Caco-2 (cell line): ENCODE data around the gene SEC31A. TPM values are rescaled to one million over a fixed set of nuclear protein-coding genes. Genes with fewer than 3 reads are reported as not detected.
"Not testable (repeated sequence)": the region's sequence is repeated elsewhere in the genome, so short reads cannot be mapped to it uniquely, and the experiment has no call there.

Experiments used
- BruUV-seq: library from RNA; stranded (reverse); fragments of 400-500 nt; replicated peaks from 2 replicates; lab custom pipeline; 2021; lab: Mats Ljungman, UMichigan
- CTCF ChIA-PET: fragments of 300-600 bp; sonication (Branson Sonifier 250); formaldehyde crosslinking; loops from one replicate; lab custom pipeline; 2022; ENCODE audit warnings: antibody characterized with exemption; lab: Charles Lee
- POLR2A ChIA-PET: fragments of 300-600 bp; sonication (Branson Sonifier 250); formaldehyde crosslinking; loops from one replicate; lab custom pipeline; 2022; ENCODE audit warnings: antibody characterized with exemption; lab: Charles Lee
- DNase-seq, 2 experiments: peaks; one replicate each; pipeline versions ENCODE4 v3.0.0 to v3.0.0-alpha.2; 2020 to 2022
- H3K27me3 ChIP-seq: replicated peaks from 2 replicates; pipeline ENCODE4 v1.6.0; 2011; ENCODE audit warnings: low read length; ENCODE audit not compliant: control insufficient read depth, insufficient read depth
- H3K36me3 ChIP-seq: 2 replicates; pipeline ENCODE4 v1.5.1; 2011; ENCODE audit warnings: low read length; ENCODE audit not compliant: control insufficient read depth, insufficient read depth
- H3K4me1 ChIP-seq: fragments of 250-450 bp; sonication (Bioruptor Pico); 2 replicates; pipeline ENCODE4 v1.5.1; 2020; ENCODE audit warnings: mild to moderate bottlenecking
- H3K4me3 ChIP-seq: 2 replicates; pipeline ENCODE4 v1.5.1; 2011; ENCODE audit warnings: low read depth, mild to moderate bottlenecking, control low read depth, low read length
- H3K9me3 ChIP-seq: fragments of 250-450 bp; sonication (Bioruptor Pico); 2 replicates; pipeline ENCODE4 v1.5.1; 2020; ENCODE audit warnings: mild to moderate bottlenecking, moderate library complexity
- H3K27ac Mint-ChIP-seq: one replicate; pipeline ENCODE4 v1.8.0; 2022; ENCODE audit warnings: mixed read lengths; ENCODE audit not compliant: unreplicated experiment
- H3K27me3 Mint-ChIP-seq: one replicate; pipeline ENCODE4 v1.8.0; 2022; ENCODE audit warnings: mixed read lengths; ENCODE audit not compliant: insufficient read depth, unreplicated experiment
- H3K36me3 Mint-ChIP-seq: one replicate; pipeline ENCODE4 v1.8.0; 2022; ENCODE audit warnings: mild to moderate bottlenecking, mixed read lengths; ENCODE audit not compliant: insufficient read depth, unreplicated experiment
- H3K4me1 Mint-ChIP-seq: one replicate; pipeline ENCODE4 v1.8.0; 2022; ENCODE audit warnings: low read depth, mixed read lengths; ENCODE audit not compliant: unreplicated experiment
- H3K4me3 Mint-ChIP-seq: one replicate; pipeline ENCODE4 v1.8.0; 2022; ENCODE audit warnings: mild to moderate bottlenecking, moderate library complexity, mixed read lengths; ENCODE audit not compliant: unreplicated experiment
- H3K9me3 Mint-ChIP-seq: one replicate; pipeline ENCODE4 v1.8.0; 2022; ENCODE audit warnings: mixed read lengths; ENCODE audit not compliant: unreplicated experiment
- CTCF ChIP-seq, 2 experiments: fragments of 200-600 bp in 1 of 2; IDR thresholded peaks; 1 replicate in 1 of 2; 2 replicates in 1 of 2; pipeline versions ENCODE4 v1.5.1 to v1.8.0; 2011 to 2022; ENCODE audit warnings: antibody characterized with exemption in 1 of 2, control low read depth in 1 of 2, inconsistent platforms in 1 of 2, low read depth in 1 of 2, low read length in 1 of 2, mild to moderate bottlenecking in 1 of 2, moderate library complexity in 1 of 2; ENCODE audit not compliant: insufficient read depth in 1 of 2, severe bottlenecking in 1 of 2, unreplicated experiment in 1 of 2
- intact Hi-C: fragments of 100-400 bp; cut with micrococcal nuclease; formaldehyde crosslinking; loops from one replicate; pipeline ENCODE4 v1.10.0; 2022; ENCODE audit not compliant: unreplicated experiment
- total RNA-seq: library from RNA; stranded (reverse); gene quantifications from 2 replicates; pipeline ENCODE4 v1.2.3, GENCODE V29; 2022

The SEC31A gene
- total RNA-seq, 1 experiment from 2014 or later: 175 TPM

DNA sequence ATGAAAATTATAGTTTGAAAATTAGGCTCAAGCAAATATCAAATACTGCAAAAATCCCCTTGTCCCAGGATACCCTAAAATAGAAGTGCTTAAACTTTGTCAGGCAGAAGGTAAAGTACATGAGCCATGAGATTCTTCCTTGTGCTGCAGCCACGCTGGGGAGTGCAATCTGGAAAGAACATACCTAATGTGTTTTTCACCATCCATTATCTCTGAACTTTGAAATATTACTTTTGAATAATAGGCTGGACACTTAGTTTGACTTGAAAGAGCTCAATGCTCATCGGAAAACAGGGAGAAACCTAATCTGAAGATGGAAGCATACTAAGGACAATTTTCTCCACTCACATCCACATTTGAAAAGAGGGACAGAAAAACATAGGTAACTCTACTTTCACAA is 28.4 kb upstream of the SEC31A start:
- H3K27ac Mint-ChIP-seq: no peak overlapping the region
- no peak for DNase-seq
- no peak overlapping the region for H3K4me3 ChIP-seq
- no peak for TF ChIP-seq CTCF (IDR thresholded peaks at IDR 0.05; ENCODE audit: insufficient read depth in 1 of 2, low read depth in 1 of 2, low read length in 1 of 2, severe bottlenecking in 1 of 2, unreplicated experiment in 1 of 2)
- peaks cover 6% of the 10 kb centered on the region for H3K36me3 Mint-ChIP-seq
- no peaks in the 10 kb centered on the region for H3K4me1 Mint-ChIP-seq
- ChIA-PET POLR2A (no interaction called here), CTCF (no interaction called here)
- no peaks in the 10 kb centered on the region for H3K9me3 ChIP-seq
- H3K4me1 ChIP-seq: no peaks in the 10 kb centered on the region; the same call in 1 of the 2 replicates
- no peaks in the 10 kb centered on the region for H3K27me3 Mint-ChIP-seq
- BruUV-seq: no TSS peak
- no peaks in the 10 kb centered on the region for H3K27me3 ChIP-seq
- no peak overlapping the region for H3K4me3 Mint-ChIP-seq
- no peaks in the 10 kb centered on the region; the same call in 1 of the 2 replicates for H3K36me3 ChIP-seq
- H3K9me3 Mint-ChIP-seq: no peaks in the 10 kb centered on the region
- intact Hi-C loops: no loop called here

GRCh38 chr4:82918091-82918490 is 27.1 kb upstream of the SEC31A start:
- ChIA-PET CTCF (no interaction called here), POLR2A (no interaction called here)
- H3K27me3 Mint-ChIP-seq: no peaks in the 10 kb centered on the region
- DNase-seq: no peak
- H3K36me3 Mint-ChIP-seq: peaks cover 6% of the 10 kb centered on the region
- H3K4me3 Mint-ChIP-seq: no peak overlapping the region
- TF ChIP-seq CTCF (IDR thresholded peaks at IDR 0.05; ENCODE audit: insufficient read depth in 1 of 2, low read depth in 1 of 2, low read length in 1 of 2, severe bottlenecking in 1 of 2, unreplicated experiment in 1 of 2): no peak
- intact Hi-C loops: no loop called here
- Histone ChIP-seq H3K27me3 (no peaks in the 10 kb centered on the region), H3K4me1 (no peaks in the 10 kb centered on the region; the same call in 1 of the 2 replicates), H3K4me3 (no peak overlapping the region), H3K9me3 (no peaks in the 10 kb centered on the region), H3K36me3 (no peaks in the 10 kb centered on the region; the same call in 1 of the 2 replicates)
- no TSS peak for BruUV-seq
- H3K27ac Mint-ChIP-seq: no peak overlapping the region
- no peaks in the 10 kb centered on the region for H3K9me3 Mint-ChIP-seq
- H3K4me1 Mint-ChIP-seq: no peaks in the 10 kb centered on the region

- H3K9me3 Mint-ChIP-seq, CTCF ChIA-PET, DNase-seq, H3K27ac Mint-ChIP-seq, POLR2A ChIA-PET, H3K36me3 ChIP-seq, H3K9me3 ChIP-seq, H3K27me3 ChIP-seq, H3K27me3 Mint-ChIP-seq, BruUV-seq, intact Hi-C loops, H3K36me3 Mint-ChIP-seq, H3K4me1 ChIP-seq, H3K4me3 Mint-ChIP-seq, H3K4me1 Mint-ChIP-seq, H3K4me3 ChIP-seq: not testable (repeated sequence)
Measured at GRCh38 chr4:82913968-82914367, 23.0 kb upstream of the SEC31A start.

- no peak for DNase-seq
- Mint-ChIP-seq H3K4me1 (no peaks in the 10 kb centered on the region), H3K27me3 (no peaks in the 10 kb centered on the region), H3K27ac (no peak overlapping the region), H3K4me3 (no peak overlapping the region), H3K9me3 (no peaks in the 10 kb centered on the region), H3K36me3 (no peaks in the 10 kb centered on the region)
- ChIA-PET POLR2A (no interaction called here), CTCF (no interaction called here)
- Histone ChIP-seq H3K4me3 (no peak overlapping the region), H3K27me3 (no peaks in the 10 kb centered on the region), H3K9me3 (no peaks in the 10 kb centered on the region), H3K36me3 (peaks cover 2% of the 10 kb centered on the region; the same call in 1 of the 2 replicates), H3K4me1 (no peaks in the 10 kb centered on the region)
- intact Hi-C loops: no loop called here
- BruUV-seq: no TSS peak
- no peak for TF ChIP-seq CTCF (IDR thresholded peaks at IDR 0.05; ENCODE audit: insufficient read depth in 1 of 2, low read depth in 1 of 2, low read length in 1 of 2, severe bottlenecking in 1 of 2, unreplicated experiment in 1 of 2)
Measured at GRCh38 chr4:82913305-82913704, 22.4 kb upstream of the SEC31A start.
